ENCODE results near the gene MOV10. TPM values are rescaled to one million over a fixed set of nuclear protein-coding genes. Genes with fewer than 3 reads are reported as not detected.
A peak's percentile ranks its signal among the peaks of the same experiment; 100 is the strongest.

The MOV10 gene
- total and polyA plus RNA-seq, 2 donors from 2014 or later, result 60.6 to 62.5 TPM

- Histone ChIP-seq H3K9me3 (ENCODE audit: control insufficient read depth in 2 of 3, insufficient read depth in 1 of 3, low read length in 3 of 3) (no peaks in the 10 kb centered on the region), H3K27me3 (ENCODE audit: control insufficient read depth, insufficient read depth, low read length) (peaks cover 8% of the 10 kb centered on the region), H3K4me1 (ENCODE audit: control insufficient read depth in 2 of 3, insufficient read depth in 2 of 3, low read depth in 1 of 3, low read length in 3 of 3) (no peaks in the 10 kb centered on the region), H3K27ac (ENCODE audit: low read depth in 2 of 2, low read length in 2 of 2) (no peak overlapping the region), H3K4me3 (ENCODE audit: low read length in 3 of 3) (no peak overlapping the region), H3K36me3 (ENCODE audit: control insufficient read depth in 2 of 3, insufficient read depth in 3 of 3, low read length in 3 of 3) (no peaks in the 10 kb centered on the region), H3K9ac (ENCODE audit: low read length in 3 of 3) (no peak overlapping the region)
- FAIRE-seq (no peak), DNase-seq (peak in 3 of 5 donors; percentile 20 to 42 (median 33))
- no peak for TF ChIP-seq CTCF (IDR thresholded peaks at IDR 0.05; ENCODE audit: borderline replicate concordance, extremely low read depth, insufficient read depth)
- intact Hi-C loops (cut with DNase I), result no loop called here
These were observed 68.9 kb downstream of the MOV10 start for GRCh38 chr1:112743174-112744008.

GRCh38 chr1:112744009-112744578 lies 69.6 kb downstream of the MOV10 start:
- intact Hi-C loops (cut with DNase I), result no loop called here
- no peaks in the 10 kb centered on the region for H3K4me1 ChIP-seq (ENCODE audit: control insufficient read depth in 2 of 3, insufficient read depth in 2 of 3, low read depth in 1 of 3, low read length in 3 of 3)
- peak; percentile 62 to 73 (median 70) for DNase-seq
- peak; percentile 21 for TF ChIP-seq CTCF (IDR thresholded peaks at IDR 0.05; ENCODE audit: borderline replicate concordance, extremely low read depth, insufficient read depth)
- no peaks in the 10 kb centered on the region for H3K9me3 ChIP-seq (ENCODE audit: control insufficient read depth in 2 of 3, insufficient read depth in 1 of 3, low read length in 3 of 3)
- FAIRE-seq, result no peak
- H3K27me3 ChIP-seq (ENCODE audit: control insufficient read depth, insufficient read depth, low read length), result peaks cover 8% of the 10 kb centered on the region
- H3K9ac ChIP-seq (ENCODE audit: low read length in 3 of 3), result no peak overlapping the region
- no peak overlapping the region for H3K4me3 ChIP-seq (ENCODE audit: low read length in 3 of 3)
- H3K27ac ChIP-seq (ENCODE audit: low read depth in 2 of 2, low read length in 2 of 2), result no peak overlapping the region
- H3K36me3 ChIP-seq (ENCODE audit: control insufficient read depth in 2 of 3, insufficient read depth in 3 of 3, low read length in 3 of 3), result no peaks in the 10 kb centered on the region

- Histone ChIP-seq H3K4me3 (ENCODE audit: low read length in 3 of 3) (no peak overlapping the region), H3K27ac (ENCODE audit: low read depth in 2 of 2, low read length in 2 of 2) (no peak overlapping the region), H3K4me1 (ENCODE audit: control insufficient read depth in 2 of 3, insufficient read depth in 2 of 3, low read depth in 1 of 3, low read length in 3 of 3) (no peaks in the 10 kb centered on the region), H3K9ac (ENCODE audit: low read length in 3 of 3) (no peak overlapping the region), H3K36me3 (ENCODE audit: control insufficient read depth in 2 of 3, insufficient read depth in 3 of 3, low read length in 3 of 3) (no peaks in the 10 kb centered on the region), H3K9me3 (ENCODE audit: control insufficient read depth in 2 of 3, insufficient read depth in 1 of 3, low read length in 3 of 3) (no peaks in the 10 kb centered on the region), H3K27me3 (ENCODE audit: control insufficient read depth, insufficient read depth, low read length) (peaks cover 8% of the 10 kb centered on the region)
- DNase-seq (no peak), FAIRE-seq (no peak)
- intact Hi-C loops (cut with DNase I), result no loop called here
- TF ChIP-seq CTCF (IDR thresholded peaks at IDR 0.05; ENCODE audit: borderline replicate concordance, extremely low read depth, insufficient read depth), result no peak
These were observed 73.9 kb downstream of the MOV10 start for GRCh38 chr1:112748396-112748795.

Other genes starting within 250 kb of the MOV10 start
- gene WNT2B, start 165.7 kb upstream of the MOV10 start, total RNA-seq, result 4.7 TPM
- 0.75 TPM for gene WNT2B, start 165.7 kb upstream of the MOV10 start, polyA plus RNA-seq (ENCODE audit: insufficient read depth, low read depth, low replicate concordance)
- 20.6 TPM for gene ST7L, start 55.5 kb upstream of the MOV10 start, total RNA-seq
- gene ST7L, start 55.5 kb upstream of the MOV10 start, polyA plus RNA-seq (ENCODE audit: insufficient read depth, low read depth, low replicate concordance), result 12.9 TPM
- gene CAPZA1, start 54.8 kb upstream of the MOV10 start, total RNA-seq, result 98.7 TPM
- gene CAPZA1, start 54.8 kb upstream of the MOV10 start, polyA plus RNA-seq (ENCODE audit: insufficient read depth, low read depth, low replicate concordance), result 40.3 TPM
- 270 TPM for gene RHOC, start 32.5 kb downstream of the MOV10 start, total RNA-seq
- 501 TPM for gene RHOC, start 32.5 kb downstream of the MOV10 start, polyA plus RNA-seq (ENCODE audit: insufficient read depth, low read depth, low replicate concordance)
- gene PPM1J, start 40.7 kb downstream of the MOV10 start, total RNA-seq, result 2.0 TPM
- gene PPM1J, start 40.7 kb downstream of the MOV10 start, polyA plus RNA-seq (ENCODE audit: insufficient read depth, low read depth, low replicate concordance), result 3.4 TPM

All from kidney (tissue), 14 donors.